Measurements from ENCODE around the gene MPC2.

- TF ChIP-seq CTCF (conservative IDR thresholded peaks at IDR 0.05 in 1 of 2, IDR thresholded peaks at IDR 0.05 in 1 of 2; ENCODE audit: extremely low read depth in 1 of 2, insufficient read depth in 1 of 2, low read depth in 1 of 2, low read length in 2 of 2) (no peak), EZH2 (IDR thresholded peaks at IDR 0.05; ENCODE audit: borderline replicate concordance, low read length) (no peak)
Measured at GRCh38 chr1:167909691-167910180, 27.1 kb downstream of the MPC2 start.
